DOHH2 (cell line): ENCODE results near the gene KIF18B.

Experiments
- H3F3A ChIP-seq: fragments of 200-600 bp; sonication (generic), shearing (Covaris generic); 2 replicates; pipeline ENCODE4 v1.6.0; 2016; ENCODE audit warnings: antibody characterized with exemption, mild to moderate bottlenecking; ENCODE audit not compliant: control insufficient read depth, insufficient read depth
- H3K27ac ChIP-seq: fragments of 200-600 bp; sonication (generic); 2 replicates; pipeline ENCODE4 v1.5.1; 2014; ENCODE audit warnings: low read depth, mild to moderate bottlenecking, low read length, moderate library complexity
- H3K27me3 ChIP-seq: fragments of 200-600 bp; sonication (generic); 2 replicates; pipeline ENCODE4 v1.6.1; 2014; ENCODE audit warnings: mild to moderate bottlenecking, low read length, mixed read lengths; ENCODE audit not compliant: control insufficient read depth
- H3K36me3 ChIP-seq: fragments of 200-600 bp; sonication (generic); 2 replicates; pipeline ENCODE4 v1.6.1; 2014; ENCODE audit warnings: mild to moderate bottlenecking, low read length, moderate library complexity, mixed read lengths; ENCODE audit not compliant: control insufficient read depth
- H3K4me1 ChIP-seq: fragments of 200-600 bp; sonication (generic); 2 replicates; pipeline ENCODE4 v1.6.1; 2014; ENCODE audit warnings: mild to moderate bottlenecking, low read length, mixed read lengths; ENCODE audit not compliant: control insufficient read depth
- H3K4me2 ChIP-seq: fragments of 200-600 bp; sonication (generic); 2 replicates; pipeline ENCODE4 v1.6.0; 2014; ENCODE audit warnings: mild to moderate bottlenecking, low read length, moderate library complexity
- H3K4me3 ChIP-seq: fragments of 200-600 bp; sonication (generic); 2 replicates; pipeline ENCODE4 v1.5.1; 2014; ENCODE audit warnings: mild to moderate bottlenecking, low read length, mixed read lengths
- H3K79me2 ChIP-seq: fragments of 200-600 bp; sonication (generic); 2 replicates; pipeline ENCODE4 v1.6.1; 2014; ENCODE audit warnings: mild to moderate bottlenecking, low read length, mixed read lengths; ENCODE audit not compliant: control insufficient read depth
- H3K9me2 ChIP-seq: fragments of 200-600 bp; sonication (generic); replicated peaks from 2 replicates; pipeline ENCODE4 v1.6.1; 2014; ENCODE audit warnings: mild to moderate bottlenecking, low read length, mixed read lengths; ENCODE audit not compliant: control insufficient read depth
- H3K9me3 ChIP-seq: fragments of 200-600 bp; sonication (generic); 2 replicates; pipeline ENCODE4 v1.6.1; 2014; ENCODE audit warnings: antibody characterized with exemption, low read length, mixed read lengths; ENCODE audit not compliant: control insufficient read depth, insufficient read depth
- H4K20me1 ChIP-seq: fragments of 200-600 bp; sonication (generic); 2 replicates; pipeline ENCODE4 v1.6.0; 2014; ENCODE audit warnings: low read depth, mild to moderate bottlenecking, antibody characterized with exemption, low read length, moderate library complexity; ENCODE audit not compliant: control insufficient read depth, insufficient read depth
- EZH2phosphoT487 ChIP-seq: fragments of 200-600 bp; sonication (generic); IDR thresholded peaks from 2 replicates; pipeline ENCODE4 v1.6.1; 2017; ENCODE audit warnings: borderline replicate concordance, mild to moderate bottlenecking, antibody characterized with exemption, low read length, moderate library complexity, mixed read lengths
- TF ChIP-seq, protein P1 (sequence below): fragments of 200-600 bp; sonication (generic); IDR thresholded peaks from one replicate; pipeline ENCODE4 v1.5.1; 2014; ENCODE audit warnings: antibody characterized with exemption, mild to moderate bottlenecking, low read depth, low read length; ENCODE audit not compliant: poor library complexity, severe bottlenecking

KIF18B gene

DNA sequence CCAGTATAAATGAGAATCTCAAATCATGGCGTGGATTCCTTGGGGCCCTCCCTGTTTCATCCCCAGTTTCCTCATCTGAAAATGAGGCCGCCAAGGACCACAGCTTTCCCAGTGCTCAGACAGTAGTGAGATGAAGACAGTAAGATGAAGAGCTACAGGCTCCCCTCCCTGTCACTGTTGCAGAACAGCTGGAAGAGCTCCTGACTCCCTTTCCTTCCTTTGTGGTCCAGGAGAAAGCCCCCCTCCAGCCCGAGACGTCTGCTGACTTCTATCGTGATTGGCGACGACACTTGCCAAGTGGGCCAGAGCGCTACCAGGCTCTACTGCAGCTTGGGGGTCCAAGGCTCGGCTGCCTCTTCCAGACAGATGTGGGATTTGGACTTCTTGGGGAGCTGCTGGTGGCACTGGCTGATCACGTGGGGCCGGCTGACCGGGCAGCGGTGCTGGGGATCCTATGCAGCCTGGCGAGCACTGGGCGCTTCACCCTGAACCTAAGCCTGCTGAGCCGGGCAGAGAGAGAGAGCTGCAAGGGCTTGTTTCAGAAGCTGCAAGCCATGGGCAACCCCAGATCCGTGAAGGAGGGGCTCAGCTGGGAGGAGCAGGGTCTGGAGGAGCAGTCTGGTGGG is 45.3 kb downstream of the KIF18B start:
- Histone ChIP-seq H3K9me2 (no peaks in the 10 kb centered on the region), H3K4me2 (no peak overlapping the region), H3K4me3 (no peak overlapping the region), H3K27ac (no peak overlapping the region), H3K4me1 (peaks cover 19% of the 10 kb centered on the region), H3F3A (0 out of 2 replicates have a peak, but pooled peaks cover 4% of the 10 kb centered on the region), H4K20me1 (no peaks in the 10 kb centered on the region), H3K79me2 (peaks cover 22% of the 10 kb centered on the region), H3K36me3 (no peaks in the 10 kb centered on the region), H3K27me3 (peaks cover 31% of the 10 kb centered on the region), H3K9me3 (no peaks in the 10 kb centered on the region)
- TF ChIP-seq, protein P1, sequence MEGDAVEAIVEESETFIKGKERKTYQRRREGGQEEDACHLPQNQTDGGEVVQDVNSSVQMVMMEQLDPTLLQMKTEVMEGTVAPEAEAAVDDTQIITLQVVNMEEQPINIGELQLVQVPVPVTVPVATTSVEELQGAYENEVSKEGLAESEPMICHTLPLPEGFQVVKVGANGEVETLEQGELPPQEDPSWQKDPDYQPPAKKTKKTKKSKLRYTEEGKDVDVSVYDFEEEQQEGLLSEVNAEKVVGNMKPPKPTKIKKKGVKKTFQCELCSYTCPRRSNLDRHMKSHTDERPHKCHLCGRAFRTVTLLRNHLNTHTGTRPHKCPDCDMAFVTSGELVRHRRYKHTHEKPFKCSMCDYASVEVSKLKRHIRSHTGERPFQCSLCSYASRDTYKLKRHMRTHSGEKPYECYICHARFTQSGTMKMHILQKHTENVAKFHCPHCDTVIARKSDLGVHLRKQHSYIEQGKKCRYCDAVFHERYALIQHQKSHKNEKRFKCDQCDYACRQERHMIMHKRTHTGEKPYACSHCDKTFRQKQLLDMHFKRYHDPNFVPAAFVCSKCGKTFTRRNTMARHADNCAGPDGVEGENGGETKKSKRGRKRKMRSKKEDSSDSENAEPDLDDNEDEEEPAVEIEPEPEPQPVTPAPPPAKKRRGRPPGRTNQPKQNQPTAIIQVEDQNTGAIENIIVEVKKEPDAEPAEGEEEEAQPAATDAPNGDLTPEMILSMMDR = no peak
- no peak for TF ChIP-seq EZH2phosphoT487

DNA sequence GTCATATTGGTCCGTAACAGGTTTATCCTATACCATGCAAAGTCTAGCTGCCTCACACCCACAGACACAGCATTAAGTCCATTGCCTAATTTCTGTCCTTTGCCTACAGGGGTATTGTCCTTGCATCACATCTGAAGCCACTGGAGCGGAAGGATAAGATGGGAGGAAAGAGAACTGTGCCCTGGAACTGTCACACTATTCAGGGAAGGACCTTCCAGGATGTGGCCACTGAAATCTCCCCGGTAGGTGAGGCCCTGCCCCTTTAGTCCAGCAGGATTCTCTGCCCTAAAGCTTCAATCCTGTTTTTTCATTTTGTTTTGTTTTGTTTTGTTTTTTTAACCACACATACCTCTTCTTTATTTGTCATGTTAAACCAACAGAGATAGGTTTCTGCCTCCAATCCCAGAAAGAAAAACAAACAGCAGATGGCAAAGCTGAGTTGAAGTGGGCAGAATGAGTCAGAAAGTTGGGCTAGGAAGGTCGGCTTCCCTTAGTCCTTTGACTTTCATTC is 46.1 kb downstream of the KIF18B start:
- Histone ChIP-seq H3K79me2 (peaks cover 30% of the 10 kb centered on the region), H3F3A (0 out of 2 replicates have a peak, but pooled peaks cover 4% of the 10 kb centered on the region), H3K36me3 (no peaks in the 10 kb centered on the region), H3K27me3 (peaks cover 31% of the 10 kb centered on the region), H3K27ac (no peak overlapping the region), H3K9me3 (no peaks in the 10 kb centered on the region), H3K4me1 (peaks cover 19% of the 10 kb centered on the region), H3K4me3 (no peak overlapping the region), H3K4me2 (no peak overlapping the region), H3K9me2 (no peaks in the 10 kb centered on the region), H4K20me1 (no peaks in the 10 kb centered on the region)
- TF ChIP-seq, protein P1 = no peak
- TF ChIP-seq EZH2phosphoT487 = no peak

DNA sequence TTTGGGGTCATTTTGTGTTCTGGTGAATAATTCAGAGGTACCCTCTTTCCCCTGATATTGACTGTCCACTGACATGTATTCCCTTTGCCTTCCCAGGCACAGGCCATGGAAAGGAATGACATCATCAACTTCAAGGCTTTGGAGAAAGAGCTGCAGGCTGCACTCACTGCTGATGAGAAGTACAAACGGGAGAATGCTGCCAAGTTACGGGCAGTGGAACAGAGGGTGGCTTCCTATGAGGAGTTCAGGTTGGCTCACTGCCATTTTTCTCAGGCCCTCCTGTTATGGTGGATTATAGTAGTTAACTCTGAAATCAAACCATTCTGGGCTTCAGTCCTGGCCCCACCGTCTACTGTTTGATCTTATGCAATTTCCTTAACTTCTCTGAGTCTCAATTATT is 46.7 kb downstream of the KIF18B start:
- TF ChIP-seq EZH2phosphoT487 = no peak
- TF ChIP-seq, protein P1 = no peak

More for the DNA sequence above, 46.7 kb downstream of the KIF18B start:
- Histone ChIP-seq H4K20me1 (no peaks in the 10 kb centered on the region), H3K4me3 (no peak overlapping the region), H3K9me3 (no peaks in the 10 kb centered on the region), H3F3A (0 out of 2 replicates have a peak, but pooled peaks cover 4% of the 10 kb centered on the region), H3K27ac (no peak overlapping the region), H3K36me3 (peaks cover 4% of the 10 kb centered on the region), H3K4me2 (no peak overlapping the region), H3K79me2 (peaks cover 35% of the 10 kb centered on the region), H3K9me2 (no peaks in the 10 kb centered on the region), H3K27me3 (peaks cover 31% of the 10 kb centered on the region), H3K4me1 (peaks cover 19% of the 10 kb centered on the region)
